ENCODE results near the gene CRIP1.

DNA sequence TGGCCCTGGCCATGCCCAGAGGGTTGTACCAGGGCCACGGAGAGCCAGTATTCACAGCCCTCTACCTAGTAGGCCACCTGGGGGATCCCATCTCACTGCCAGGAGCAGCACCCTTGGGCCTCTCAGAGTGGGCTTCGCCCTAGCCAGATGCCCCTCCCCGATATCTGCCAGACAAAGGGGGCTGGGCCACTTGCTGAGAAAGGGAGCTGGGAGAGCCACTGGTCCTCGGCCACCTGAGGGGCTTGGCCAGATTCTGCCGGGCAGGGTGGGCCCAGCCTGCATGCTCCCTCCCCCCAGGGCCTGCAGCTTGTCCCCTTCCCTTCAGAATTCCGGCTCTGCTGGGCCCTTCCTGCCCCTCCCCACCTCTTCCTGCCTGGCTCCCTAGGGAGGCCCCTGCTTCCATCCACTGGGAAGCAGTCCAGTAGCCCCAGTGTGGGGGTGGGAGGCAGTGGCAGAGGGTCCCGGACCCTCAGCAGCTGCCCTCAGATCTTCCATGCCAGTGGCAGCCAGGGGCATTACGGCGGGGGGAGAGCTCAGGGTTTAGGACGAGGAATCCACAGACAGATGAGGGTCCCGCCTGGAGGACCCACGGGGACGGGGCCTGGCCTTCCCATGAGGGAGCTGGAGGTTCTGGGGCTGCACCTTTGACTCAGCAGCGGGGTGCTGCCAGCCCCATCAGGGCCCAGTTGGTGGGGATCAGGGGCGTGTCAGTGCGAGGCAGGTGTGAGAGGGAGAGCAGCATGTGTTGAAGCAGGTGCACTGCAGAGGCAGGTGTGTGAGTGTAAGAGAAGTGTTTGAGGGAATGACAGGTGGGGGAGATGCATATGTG is 9.6 kb upstream of the CRIP1 start:
- TF ChIP-seq BHLHE40 (IDR thresholded peaks at IDR 0.05; ENCODE audit: low read depth, low read length) = no peak
- TF ChIP-seq, protein P1, sequence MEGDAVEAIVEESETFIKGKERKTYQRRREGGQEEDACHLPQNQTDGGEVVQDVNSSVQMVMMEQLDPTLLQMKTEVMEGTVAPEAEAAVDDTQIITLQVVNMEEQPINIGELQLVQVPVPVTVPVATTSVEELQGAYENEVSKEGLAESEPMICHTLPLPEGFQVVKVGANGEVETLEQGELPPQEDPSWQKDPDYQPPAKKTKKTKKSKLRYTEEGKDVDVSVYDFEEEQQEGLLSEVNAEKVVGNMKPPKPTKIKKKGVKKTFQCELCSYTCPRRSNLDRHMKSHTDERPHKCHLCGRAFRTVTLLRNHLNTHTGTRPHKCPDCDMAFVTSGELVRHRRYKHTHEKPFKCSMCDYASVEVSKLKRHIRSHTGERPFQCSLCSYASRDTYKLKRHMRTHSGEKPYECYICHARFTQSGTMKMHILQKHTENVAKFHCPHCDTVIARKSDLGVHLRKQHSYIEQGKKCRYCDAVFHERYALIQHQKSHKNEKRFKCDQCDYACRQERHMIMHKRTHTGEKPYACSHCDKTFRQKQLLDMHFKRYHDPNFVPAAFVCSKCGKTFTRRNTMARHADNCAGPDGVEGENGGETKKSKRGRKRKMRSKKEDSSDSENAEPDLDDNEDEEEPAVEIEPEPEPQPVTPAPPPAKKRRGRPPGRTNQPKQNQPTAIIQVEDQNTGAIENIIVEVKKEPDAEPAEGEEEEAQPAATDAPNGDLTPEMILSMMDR (IDR thresholded peaks at IDR 0.05) = no peak
- no peak for TF ChIP-seq MAFK (IDR thresholded peaks at IDR 0.05; ENCODE audit: partially characterized antibody)
- TF ChIP-seq, protein P2, sequence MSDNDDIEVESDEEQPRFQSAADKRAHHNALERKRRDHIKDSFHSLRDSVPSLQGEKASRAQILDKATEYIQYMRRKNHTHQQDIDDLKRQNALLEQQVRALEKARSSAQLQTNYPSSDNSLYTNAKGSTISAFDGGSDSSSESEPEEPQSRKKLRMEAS (IDR thresholded peaks at IDR 0.05) = no peak
- no peak for TF ChIP-seq EP300 (IDR thresholded peaks at IDR 0.05)
- TF ChIP-seq KDM5A (IDR thresholded peaks at IDR 0.05) = no peak
- no peak for TF ChIP-seq POLR2A (IDR thresholded peaks at IDR 0.05; ENCODE audit: low read length)
- TF ChIP-seq POLR2AphosphoS2 (conservative IDR thresholded peaks at IDR 0.05; ENCODE audit: low read length) = no peak
